NCI-H2029 treated with DMSO at 0.1 percent for 48 hours (cell line): Measurements from ENCODE around the gene TMEM91.
"Not testable (repeated sequence)": the region's sequence is repeated elsewhere in the genome, so short reads cannot be mapped to it uniquely, and the experiment has no call there.

Source experiments
- DNase-seq: peaks from one replicate; lab custom pipeline; 2025; lab: John Stamatoyannopoulos, UW

The TMEM91 gene

DNA sequence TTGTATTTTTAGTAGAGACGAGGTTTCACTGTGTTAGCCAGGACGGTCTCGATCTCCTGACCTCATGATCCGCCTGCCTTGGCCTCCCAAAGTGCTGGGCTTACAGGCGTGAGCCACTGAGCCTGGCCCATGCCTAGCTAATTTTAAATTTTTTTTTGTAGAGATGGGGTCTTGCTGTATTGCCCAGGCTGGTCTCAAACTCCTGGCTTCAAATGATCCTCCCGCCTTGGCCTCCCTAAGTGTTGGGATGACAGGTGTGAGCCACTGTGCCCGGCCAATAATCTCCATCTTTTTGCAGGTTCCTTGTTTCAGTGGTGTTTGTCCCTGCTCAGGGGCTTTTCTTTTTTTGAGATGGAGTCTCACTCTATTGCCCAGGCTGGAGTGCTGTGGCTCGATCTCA lies 5.2 kb downstream of the TMEM91 start:
- not testable (repeated sequence) for DNase-seq

DNA sequence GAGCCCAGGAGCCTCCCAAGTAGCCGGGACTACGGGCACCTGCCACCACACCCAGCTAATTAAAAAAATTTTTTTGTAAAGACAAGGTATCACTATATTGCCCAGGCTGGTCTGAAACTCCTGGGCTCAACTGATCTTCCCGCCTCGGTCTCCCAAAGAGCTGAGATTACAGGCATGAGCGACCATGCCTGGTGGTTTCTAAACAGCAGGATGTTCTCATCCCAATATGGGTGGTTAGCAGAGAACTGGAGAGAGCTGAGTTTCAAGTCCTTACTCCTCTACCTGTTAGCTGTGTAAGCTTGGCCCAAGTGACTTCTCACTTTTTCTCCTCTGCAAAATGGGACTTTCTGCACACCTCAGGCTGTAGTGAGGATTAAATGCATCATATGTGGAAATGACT lies 8.0 kb downstream of the TMEM91 start:
- DNase-seq = no peak

GRCh38 chr19:41386442-41386841 lies 10.1 kb downstream of the TMEM91 start:
- DNase-seq = no peak

GRCh38 chr19:41391618-41392017 lies 15.3 kb downstream of the TMEM91 start:
- no peak for DNase-seq

DNA sequence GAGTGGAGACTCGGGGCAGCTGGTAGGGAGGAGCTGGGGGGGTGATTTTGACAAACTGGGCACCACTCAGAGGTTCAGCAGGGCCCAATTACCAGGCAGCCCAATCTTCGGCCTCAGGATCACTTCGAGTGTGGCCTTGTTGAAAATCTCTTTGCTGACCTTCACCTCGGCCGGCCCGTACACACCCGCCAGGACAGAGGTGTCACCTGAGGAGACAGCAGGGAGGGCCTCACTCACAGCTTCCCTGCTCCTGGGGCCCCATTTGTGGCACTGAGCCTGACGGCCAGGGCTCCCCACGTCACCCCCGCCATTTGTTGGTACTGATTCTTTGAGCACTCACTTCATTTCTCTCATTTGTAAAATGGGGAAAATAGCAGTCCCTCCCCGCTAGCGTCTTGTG lies 16.4 kb downstream of the TMEM91 start:
- DNase-seq = no peak

GRCh38 chr19:41395355-41395754 lies 19.0 kb downstream of the TMEM91 start:
- DNase-seq = no peak

DNA sequence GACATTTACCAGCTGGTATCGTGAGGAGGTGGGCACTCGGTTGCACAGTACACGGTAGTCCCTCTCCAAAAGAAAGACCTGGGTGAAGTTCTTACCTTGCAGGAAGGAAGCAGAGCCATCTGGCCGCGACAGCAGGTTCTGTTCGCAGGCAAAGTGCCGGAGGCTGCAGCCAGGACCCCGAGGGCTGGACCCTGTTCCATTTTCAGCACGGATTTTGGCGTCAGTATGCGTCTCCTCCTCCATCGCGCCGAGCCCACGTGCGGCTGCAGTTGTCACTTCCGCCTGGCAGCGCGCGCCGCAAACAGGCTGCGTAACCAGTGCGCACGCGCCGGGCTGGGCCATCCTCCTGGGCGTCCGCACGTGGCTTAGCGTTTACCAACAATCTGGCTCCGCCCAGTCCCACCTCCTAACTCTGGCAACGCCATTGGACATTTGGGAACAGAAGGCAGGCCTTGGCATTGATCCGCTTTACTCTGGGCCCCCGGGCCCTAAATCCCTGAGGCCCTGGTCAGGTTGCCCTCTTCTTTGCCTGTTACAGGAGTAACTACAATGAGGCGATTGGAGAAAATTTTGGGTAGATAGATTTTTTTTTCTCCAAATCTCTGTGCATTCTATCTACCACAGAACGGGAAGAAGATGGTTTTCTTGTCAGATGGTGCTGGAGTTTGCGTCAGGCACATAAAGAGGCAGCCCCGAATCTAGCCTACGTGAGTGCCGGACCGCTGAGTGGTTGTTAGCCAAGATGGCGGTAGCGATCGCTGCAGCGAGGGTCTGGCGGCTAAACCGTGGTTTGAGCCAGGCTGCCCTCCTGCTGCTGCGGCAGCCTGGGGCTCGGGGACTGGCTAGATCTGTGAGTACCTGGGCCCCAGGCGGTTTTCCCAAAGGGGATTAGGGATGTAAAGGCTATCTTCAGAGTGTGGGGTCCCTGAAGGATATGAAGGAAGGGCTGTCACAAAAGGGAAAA lies 21.0 kb downstream of the TMEM91 start, which contains the start of the genes BCKDHA and EXOSC5:
Gene BCKDHA, plus strand, starts transcription at position 733 of the 964 bp plus-strand sequence. Its CDS starts 10 bp downstream, at position 743.
Gene EXOSC5, minus strand, starts transcription at position 274 of the 964 bp plus-strand sequence. Its CDS starts 31 bp downstream, at position 243.
- peak; percentile 99 for DNase-seq

GRCh38 chr19:41398050-41398418 lies 21.7 kb downstream of the TMEM91 start:
- DNase-seq = no peak

DNA sequence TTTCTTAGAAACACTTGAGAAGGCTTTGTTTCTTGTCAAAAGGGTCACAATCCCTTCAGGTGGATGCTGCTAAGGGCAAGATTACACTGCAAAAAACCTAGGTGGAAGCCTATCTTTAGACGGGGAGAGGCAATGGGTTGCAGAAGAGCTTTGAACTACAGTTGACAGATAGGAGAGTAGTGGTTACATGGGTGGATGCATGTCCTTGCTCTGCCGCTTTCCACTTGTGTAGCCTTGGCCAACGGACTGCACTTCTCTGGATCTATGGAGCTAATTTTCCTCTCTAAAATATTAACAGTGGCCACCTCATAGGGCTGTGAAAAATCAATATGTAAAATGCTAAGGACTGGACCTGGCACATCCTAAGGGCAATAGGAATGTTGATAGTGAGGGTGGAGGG lies 22.3 kb downstream of the TMEM91 start:
- no peak for DNase-seq

DNA sequence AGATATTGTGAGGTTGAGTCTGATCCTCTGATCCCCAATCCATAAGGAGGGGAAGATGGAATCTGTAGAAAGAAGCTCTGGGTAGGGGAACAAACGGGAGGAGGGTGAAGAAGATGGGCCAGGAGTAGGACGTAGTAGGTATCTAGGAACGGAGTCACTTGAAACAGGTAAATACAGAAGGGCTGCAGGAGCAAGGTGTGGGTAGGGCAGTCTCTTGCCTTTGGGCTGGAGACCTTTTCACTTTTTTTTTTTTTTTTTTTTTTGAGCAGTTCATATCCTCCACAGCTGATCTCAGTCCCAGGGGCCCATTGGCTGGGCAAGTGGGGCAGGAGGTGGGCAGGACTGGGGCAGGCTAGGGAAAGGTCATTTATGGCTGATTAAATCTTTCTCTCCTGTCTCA lies 22.8 kb downstream of the TMEM91 start:
- DNase-seq = no peak

GRCh38 chr19:41399525-41399924 lies 23.2 kb downstream of the TMEM91 start:
- no peak for DNase-seq

DNA sequence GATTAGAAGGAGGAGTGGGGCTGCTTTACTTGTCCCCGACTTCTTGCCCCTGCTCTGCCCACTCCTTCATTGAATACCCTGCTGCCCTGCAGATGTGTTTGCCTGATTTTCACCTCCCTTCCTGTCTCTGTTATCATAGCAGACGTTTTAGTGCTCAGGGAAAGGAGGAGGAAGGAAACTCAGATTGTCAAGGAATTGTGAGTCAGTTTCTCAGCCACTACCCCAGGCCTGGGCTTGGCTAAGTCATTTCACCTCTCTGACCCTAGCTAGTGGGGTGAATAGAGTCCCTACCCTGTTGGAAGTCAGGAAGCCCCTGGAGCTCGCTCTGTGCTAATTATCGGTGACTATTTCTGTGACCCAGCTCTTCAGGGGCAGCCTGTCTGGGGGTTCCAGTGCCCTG lies 25.1 kb downstream of the TMEM91 start:
- DNase-seq = no peak

DNA sequence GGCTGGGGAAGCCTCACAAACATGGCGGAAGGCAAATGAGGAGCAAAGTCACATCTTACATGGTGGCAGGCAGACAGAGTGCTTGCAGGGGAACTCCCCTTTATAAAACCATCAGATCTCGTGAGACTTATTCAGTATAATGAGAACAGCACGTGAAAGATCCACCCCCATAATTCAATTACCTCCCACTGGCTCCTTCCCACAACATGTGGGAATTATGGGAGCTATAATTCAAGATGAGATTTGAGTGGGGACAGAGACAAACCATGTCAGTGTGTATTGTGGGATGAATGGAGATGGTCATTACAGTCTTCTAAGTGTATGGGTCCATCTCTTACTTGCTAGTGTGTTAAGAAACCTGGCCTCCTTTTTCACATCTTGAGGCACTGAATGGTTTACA lies 25.7 kb downstream of the TMEM91 start:
- no peak for DNase-seq

DNA sequence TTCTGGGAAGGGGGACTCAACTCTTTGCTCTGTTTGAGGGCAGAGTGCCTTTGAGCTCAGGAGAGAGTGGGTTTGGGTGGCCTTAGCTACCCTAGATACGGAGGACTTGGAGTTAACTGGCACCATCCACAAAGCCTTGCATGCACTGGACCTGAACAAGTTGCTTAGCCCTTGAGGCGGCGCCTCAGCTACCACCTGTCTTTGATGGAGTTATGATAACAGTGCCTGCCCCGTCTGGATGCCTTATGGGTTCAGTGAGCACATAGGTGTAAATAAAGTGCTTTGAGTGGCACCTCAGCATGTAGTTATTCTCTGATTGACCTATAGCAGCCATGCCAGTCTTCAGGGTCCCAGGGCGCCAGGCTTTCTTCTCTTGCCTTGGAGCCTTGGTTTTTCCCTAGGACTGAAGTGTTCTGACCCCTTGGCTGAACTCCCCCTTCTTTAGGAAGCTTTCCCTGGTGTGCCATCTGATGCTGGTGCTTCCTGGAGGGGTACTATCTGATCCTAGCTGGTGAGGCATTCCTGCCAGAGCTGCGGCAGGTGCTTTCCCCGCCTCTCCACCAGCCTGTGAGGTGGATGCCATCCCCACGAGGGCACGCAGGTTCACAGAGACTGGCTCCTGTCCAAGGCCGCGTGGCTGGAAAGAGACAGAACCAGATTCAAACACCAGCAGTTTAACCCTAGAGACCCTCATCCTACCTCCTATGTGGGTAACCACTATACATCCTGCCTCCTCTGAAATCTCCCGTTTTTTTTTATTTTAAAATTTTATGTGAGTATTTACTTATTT lies 27.0 kb downstream of the TMEM91 start:
- peak; percentile 25 for DNase-seq

- no peak for DNase-seq
Observed at GRCh38 chr19:41405776-41406175, 29.4 kb downstream of the TMEM91 start.

DNA sequence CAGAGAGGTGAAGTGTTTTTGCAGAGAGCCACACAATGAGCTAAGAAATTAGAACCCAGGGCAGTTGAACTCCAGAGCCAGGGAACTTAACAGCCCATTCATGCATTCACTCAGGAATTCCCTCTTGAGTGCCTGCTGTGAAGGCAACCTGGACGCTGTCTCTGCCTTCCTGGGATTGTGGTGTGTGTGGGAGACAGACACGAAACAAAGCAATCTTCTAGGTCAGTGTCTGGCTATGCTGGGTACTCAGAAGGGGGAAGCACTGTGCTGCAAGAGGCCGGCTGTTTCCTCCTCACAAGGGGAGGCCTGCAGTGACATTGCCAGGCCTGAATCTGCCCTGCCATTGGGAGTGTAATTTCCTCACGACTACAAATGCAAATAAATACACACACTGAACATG lies 30.9 kb downstream of the TMEM91 start:
- peak; percentile 32 for DNase-seq

DNA sequence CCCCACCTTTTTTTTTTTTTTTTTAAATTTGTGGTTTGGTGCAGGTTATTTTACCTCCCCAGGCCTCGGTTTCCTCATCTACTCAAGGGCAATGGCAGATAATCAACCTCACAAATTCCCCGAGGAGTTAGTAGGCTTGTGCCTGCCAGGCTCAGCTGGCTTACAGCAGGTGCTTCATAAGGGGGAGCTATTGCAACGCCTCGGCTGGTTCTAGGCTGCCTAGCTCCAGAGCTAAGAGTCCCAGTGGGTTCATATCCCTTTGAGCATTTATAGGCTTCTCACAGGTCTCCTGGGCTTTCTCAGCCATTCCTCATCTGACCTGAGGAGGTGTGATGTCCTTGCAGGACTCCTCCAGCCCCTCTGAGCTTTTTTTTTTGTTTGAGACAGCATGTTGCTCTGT lies 31.9 kb downstream of the TMEM91 start:
- no peak for DNase-seq

DNA sequence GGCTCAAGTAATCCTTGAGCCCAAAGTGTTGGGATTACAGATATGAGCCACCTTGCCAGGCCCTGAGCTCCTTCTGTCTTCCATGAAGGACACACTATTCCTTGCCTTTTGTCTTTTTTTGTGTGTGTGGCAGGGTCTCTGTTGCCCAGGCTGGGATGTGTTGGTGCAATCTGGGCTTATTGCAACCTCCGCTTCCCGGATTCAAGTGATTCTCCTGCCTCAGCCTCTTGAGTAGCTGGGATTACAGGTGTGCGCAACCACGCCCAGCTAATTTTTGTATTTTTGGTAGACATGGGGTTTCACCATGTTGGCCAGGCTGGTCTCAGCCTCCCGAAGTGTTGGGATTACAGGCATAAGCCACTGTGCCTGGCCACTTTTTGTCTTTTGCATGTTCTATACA lies 32.5 kb downstream of the TMEM91 start:
- not testable (repeated sequence) for DNase-seq

DNA sequence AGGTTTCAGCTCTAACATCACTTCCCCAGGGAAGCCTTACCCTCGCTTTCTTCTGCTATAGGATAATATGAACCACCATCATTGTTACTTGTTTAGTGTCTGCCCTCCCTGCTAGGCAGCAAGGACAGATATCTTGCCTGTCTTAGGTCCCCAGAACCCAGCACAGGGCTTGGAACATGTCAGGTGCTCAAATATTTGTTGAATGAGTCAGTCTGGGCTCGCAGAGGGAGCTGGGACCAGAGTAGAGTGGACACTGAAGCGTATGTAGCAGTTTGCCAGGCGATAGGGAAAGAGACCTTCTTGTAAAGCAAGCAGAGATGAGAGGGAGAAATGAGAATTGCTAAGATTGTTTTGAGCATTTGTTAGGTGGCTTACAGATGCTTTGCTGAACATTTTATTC lies 33.0 kb downstream of the TMEM91 start:
- DNase-seq = peak; percentile 60

DNA sequence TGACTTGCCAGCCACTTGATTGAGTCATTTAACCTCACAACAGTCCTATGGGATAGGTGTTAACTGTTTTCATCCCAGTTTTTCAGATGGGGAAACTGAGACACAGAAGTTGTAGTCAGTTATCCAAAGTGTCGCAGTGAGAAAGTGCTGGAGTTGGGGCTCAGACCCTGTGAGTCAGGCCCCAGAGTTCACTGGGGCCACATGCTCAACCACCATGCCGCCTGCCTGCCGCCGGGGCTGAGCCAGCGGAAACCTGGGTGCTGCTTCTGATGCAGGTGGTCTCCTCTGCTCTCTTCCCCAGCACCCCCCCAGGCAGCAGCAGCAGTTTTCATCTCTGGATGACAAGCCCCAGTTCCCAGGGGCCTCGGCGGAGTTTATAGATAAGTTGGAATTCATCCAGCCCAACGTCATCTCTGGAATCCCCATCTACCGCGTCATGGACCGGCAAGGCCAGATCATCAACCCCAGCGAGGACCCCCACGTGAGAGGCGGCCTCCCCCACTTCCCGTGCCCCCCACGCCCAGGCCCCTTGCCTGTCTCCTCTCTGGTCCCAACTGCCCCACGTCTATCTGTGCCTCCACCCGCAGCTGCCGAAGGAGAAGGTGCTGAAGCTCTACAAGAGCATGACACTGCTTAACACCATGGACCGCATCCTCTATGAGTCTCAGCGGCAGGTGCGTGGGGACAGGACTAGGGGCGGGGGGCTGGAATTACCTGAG lies 34.2 kb downstream of the TMEM91 start:
- no peak for DNase-seq

- no peak for DNase-seq
Observed at GRCh38 chr19:41411100-41411967, 35.0 kb downstream of the TMEM91 start.
